T-cell (primary cell): Measurements from ENCODE around the gene UNC5C. TPM values are rescaled to one million over a fixed set of nuclear protein-coding genes. Genes with fewer than 3 reads are reported as not detected.

Experiments
- ATAC-seq, 4 experiments: fragments of 200-7000 bp in 3 of 4; fragments of 150-1000 bp in 1 of 4; cut with Tn5 transposase; replicated peaks in 1 of 4; 1 replicate in 3 of 4; 2 replicates in 1 of 4; pipeline ENCODE4 v1.10.0; 2021; ENCODE audit warnings: moderate library complexity in 3 of 4, mild to moderate bottlenecking in 2 of 4, moderate number of reproducible peaks in 1 of 4
- CTCF ChIA-PET, 2 donors: fragments of 300-600 bp; sonication (Branson Sonifier 250); formaldehyde crosslinking; loops; one replicate each; lab custom pipeline; 2022; ENCODE audit warnings: antibody characterized with exemption in 2 of 2; lab: Charles Lee
- POLR2A ChIA-PET, 2 donors: fragments of 300-600 bp; sonication (Branson Sonifier 250); formaldehyde crosslinking; loops; one replicate each; lab custom pipeline; 2022; ENCODE audit warnings: antibody characterized with exemption in 2 of 2; lab: Charles Lee
- DNase-seq, 35 experiments: peaks; one replicate each; pipeline versions ENCODE4 v3.0.0 to v3.0.0-alpha.2; 2013 to 2023
- H3K27ac ChIP-seq: one replicate; pipeline ENCODE4 v1.5.1; 2013; ENCODE audit warnings: low read length
- H3K27me3 ChIP-seq, 2 experiments: replicated peaks in 1 of 2; 1 replicate in 1 of 2; 2 replicates in 1 of 2; pipeline versions ENCODE4 v1.6.1 to v1.7.0; 2013; ENCODE audit warnings: low read length in 1 of 2, mixed read lengths in 1 of 2; ENCODE audit not compliant: control insufficient read depth in 2 of 2, insufficient read depth in 2 of 2; ENCODE audit errors: extremely low read depth in 1 of 2
- H3K36me3 ChIP-seq, 2 donors: 1 replicate in 1 of 2; 2 replicates in 1 of 2; pipeline versions ENCODE4 v1.6.1 to v1.7.0; 2013; ENCODE audit warnings: low read length in 1 of 2; ENCODE audit not compliant: control insufficient read depth in 2 of 2, insufficient read depth in 1 of 2; ENCODE audit errors: extremely low read depth in 1 of 2
- H3K4me1 ChIP-seq, 2 experiments: 1 replicate in 1 of 2; 2 replicates in 1 of 2; pipeline versions ENCODE4 v1.6.1 to v1.7.0; 2013; ENCODE audit warnings: low read length in 2 of 2, mixed read lengths in 1 of 2; ENCODE audit not compliant: insufficient read depth in 2 of 2, control insufficient read depth in 1 of 2; ENCODE audit errors: extremely low read depth in 1 of 2
- H3K4me3 ChIP-seq, 2 donors: 1 replicate in 1 of 2; 2 replicates in 1 of 2; pipeline versions ENCODE4 v1.5.1 to v1.7.0; 2013; ENCODE audit warnings: mild to moderate bottlenecking in 2 of 2, low read length in 1 of 2, moderate library complexity in 1 of 2; ENCODE audit not compliant: control insufficient read depth in 1 of 2; ENCODE audit errors: extremely low read depth in 1 of 2
- H3K9me3 ChIP-seq: 2 replicates; pipeline ENCODE4 v1.7.0; 2013
- H3K27ac Mint-ChIP-seq, 2 donors: one replicate each; pipeline ENCODE4 v1.8.0; 2020 to 2021; ENCODE audit warnings: mild to moderate bottlenecking in 2 of 2, mixed read lengths in 2 of 2
- H3K27me3 Mint-ChIP-seq, 2 donors: one replicate each; pipeline ENCODE4 v1.8.0; 2021 to 2022; ENCODE audit warnings: mixed read lengths in 2 of 2
- H3K36me3 Mint-ChIP-seq: one replicate; pipeline ENCODE4 v1.8.0; 2021; ENCODE audit warnings: mixed read lengths
- H3K4me1 Mint-ChIP-seq, 3 donors: one replicate each; pipeline ENCODE4 v1.8.0; 2020 to 2022; ENCODE audit warnings: mixed read lengths in 3 of 3, mild to moderate bottlenecking in 1 of 3
- H3K4me3 Mint-ChIP-seq, 3 donors: one replicate each; pipeline ENCODE4 v1.8.0; 2020 to 2022; ENCODE audit warnings: mild to moderate bottlenecking in 3 of 3, mixed read lengths in 3 of 3, moderate library complexity in 3 of 3
- H3K9me3 Mint-ChIP-seq, 3 donors: one replicate each; pipeline ENCODE4 v1.8.0; 2020 to 2022; ENCODE audit warnings: mixed read lengths in 3 of 3
- WGBS: methylation state at CpG from one replicate; pipeline ENCODE4 v1.1.5; 2013; ENCODE audit warnings: missing lambda C conversion rate; ENCODE audit not compliant: insufficient coverage; 5-methylcytosine and 5-hydroxymethylcytosine counted together
- total RNA-seq, 35 experiments: library from RNA in 6 of 35; stranded (reverse) in 6 of 35; fragments of 120-200 nt in 1 of 35; gene quantifications; one replicate each; pipeline versions ENCODE4 v1.2.1 to v1.2.4 and lab custom pipeline; 2013 to 2026

Gene UNC5C
- total RNA-seq, 5 donors from 2014 or later (not counting 1 experiment from before 2014, with no cell fraction given) = not detected

GRCh38 chr4:95255396-95256107 lies 293.2 kb downstream of the UNC5C start:
- Mint-ChIP-seq H3K9me3 (no peaks in the 10 kb centered on the region), H3K4me1 (no peaks in the 10 kb centered on the region), H3K36me3 (no peaks in the 10 kb centered on the region), H3K4me3 (no peak overlapping the region), H3K27ac (no peak overlapping the region), H3K27me3 (no peaks in the 10 kb centered on the region)
- no peaks in the 10 kb centered on the region for H3K4me1 ChIP-seq
- WGBS = 85% methylated on average over 8 of the region's 8 CpGs
- DNase-seq (no peak), ATAC-seq (no peak)
- POLR2A ChIA-PET = no interaction called here
- no peaks in the 10 kb centered on the region for H3K9me3 ChIP-seq
- H3K27me3 ChIP-seq = no peaks in the 10 kb centered on the region
- CTCF ChIA-PET = no interaction called here
- H3K27ac ChIP-seq = no peak overlapping the region
- H3K36me3 ChIP-seq = no peaks in the 10 kb centered on the region
- no peak overlapping the region for H3K4me3 ChIP-seq

GRCh38 chr4:95251568-95251967 lies 297.2 kb downstream of the UNC5C start:
- POLR2A ChIA-PET = no interaction called here
- Mint-ChIP-seq H3K27ac (no peak overlapping the region), H3K9me3 (no peaks in the 10 kb centered on the region), H3K36me3 (no peaks in the 10 kb centered on the region), H3K4me1 (no peaks in the 10 kb centered on the region), H3K4me3 (no peak overlapping the region), H3K27me3 (no peaks in the 10 kb centered on the region)
- CTCF ChIA-PET = no interaction called here
- Histone ChIP-seq H3K9me3 (no peaks in the 10 kb centered on the region), H3K27me3 (no peaks in the 10 kb centered on the region), H3K4me1 (no peaks in the 10 kb centered on the region), H3K27ac (no peak overlapping the region), H3K36me3 (no peaks in the 10 kb centered on the region), H3K4me3 (no peak overlapping the region)
- no peak for ATAC-seq
- no CpG with 5 or more reads among the region's 2 CpGs for WGBS
- no peak for DNase-seq

GRCh38 chr4:95250544-95251137 lies 298.1 kb downstream of the UNC5C start:
- H3K27ac ChIP-seq = no peak overlapping the region
- no peaks in the 10 kb centered on the region for H3K9me3 ChIP-seq
- ATAC-seq (no peak), DNase-seq (no peak)
- no peaks in the 10 kb centered on the region for H3K36me3 ChIP-seq
- H3K27me3 Mint-ChIP-seq = no peaks in the 10 kb centered on the region
- H3K4me3 ChIP-seq = no peak overlapping the region
- H3K27ac Mint-ChIP-seq = no peak overlapping the region
- no peaks in the 10 kb centered on the region for H3K4me1 ChIP-seq
- no peaks in the 10 kb centered on the region for H3K36me3 Mint-ChIP-seq
- H3K9me3 Mint-ChIP-seq = no peaks in the 10 kb centered on the region
- ChIA-PET POLR2A (no interaction called here), CTCF (interaction anchor here in 1 of 2 donors (0.5 kb wide), 1 partner anchor 53 kb away, joined by 4 read pairs; no protein-coding TSS in a partner anchor)
- no peaks in the 10 kb centered on the region for H3K27me3 ChIP-seq
- H3K4me1 Mint-ChIP-seq = no peaks in the 10 kb centered on the region
- no CpG with 5 or more reads among the region's 7 CpGs for WGBS
- no peak overlapping the region for H3K4me3 Mint-ChIP-seq

GRCh38 chr4:95249426-95250021 lies 299.2 kb downstream of the UNC5C start:
- no peaks in the 10 kb centered on the region for H3K27me3 ChIP-seq
- WGBS = no CpG with 5 or more reads among the region's 3 CpGs
- CTCF ChIA-PET = interaction anchor here in 1 of 2 donors (0.6 kb wide), 1 partner anchor 663 kb away, joined by 5 read pairs; no protein-coding TSS in a partner anchor
- Mint-ChIP-seq H3K27ac (no peak overlapping the region), H3K9me3 (no peaks in the 10 kb centered on the region), H3K36me3 (no peaks in the 10 kb centered on the region), H3K4me3 (no peak overlapping the region), H3K27me3 (peaks cover 0 to 2% of the 10 kb centered on the region in 2 donors), H3K4me1 (no peaks in the 10 kb centered on the region)
- POLR2A ChIA-PET = no interaction called here
- no peaks in the 10 kb centered on the region for H3K9me3 ChIP-seq
- ATAC-seq = no peak
- no peak for DNase-seq
- H3K4me3 ChIP-seq = no peak overlapping the region
- H3K4me1 ChIP-seq = no peaks in the 10 kb centered on the region
- no peak overlapping the region for H3K27ac ChIP-seq
- no peaks in the 10 kb centered on the region for H3K36me3 ChIP-seq

- no peak overlapping the region for H3K27ac Mint-ChIP-seq
- POLR2A ChIA-PET = no interaction called here
These were observed 299.9 kb downstream of the UNC5C start for GRCh38 chr4:95248720-95249425.

GRCh38 chr4:95243892-95244291 lies 304.9 kb downstream of the UNC5C start:
- CTCF ChIA-PET = no interaction called here
- POLR2A ChIA-PET = no interaction called here
- no peak for ATAC-seq
- WGBS = no CpG with 5 or more reads among the region's 1 CpG
- peaks cover 0 to 6% (median 2%) of the 10 kb centered on the region in 3 donors for H3K9me3 Mint-ChIP-seq
- H3K9me3 ChIP-seq = no peaks in the 10 kb centered on the region
- no peaks in the 10 kb centered on the region for H3K36me3 ChIP-seq
- no peak overlapping the region for H3K27ac Mint-ChIP-seq
- no peaks in the 10 kb centered on the region for H3K27me3 ChIP-seq
- no peaks in the 10 kb centered on the region for H3K36me3 Mint-ChIP-seq
- no peak for DNase-seq
- no peak overlapping the region for H3K27ac ChIP-seq
- no peak overlapping the region for H3K4me3 Mint-ChIP-seq
- H3K4me3 ChIP-seq = no peak overlapping the region
- H3K27me3 Mint-ChIP-seq = peaks cover 0 to 2% of the 10 kb centered on the region in 2 donors
- H3K4me1 Mint-ChIP-seq = no peaks in the 10 kb centered on the region
- H3K4me1 ChIP-seq = no peaks in the 10 kb centered on the region

More at GRCh38 chr4:95248720-95249425, 299.9 kb downstream of the UNC5C start:
- H3K27ac ChIP-seq = no peak overlapping the region
- no peaks in the 10 kb centered on the region for H3K9me3 ChIP-seq
- no peak for ATAC-seq
- H3K36me3 Mint-ChIP-seq = no peaks in the 10 kb centered on the region
- no peak overlapping the region for H3K4me3 ChIP-seq
- CTCF ChIA-PET = interaction anchor here in 1 of 2 donors (0.6 kb wide), 1 partner anchor 662 kb away, joined by 5 read pairs; no protein-coding TSS in a partner anchor
- H3K27me3 Mint-ChIP-seq = peaks cover 0 to 2% of the 10 kb centered on the region in 2 donors
- H3K9me3 Mint-ChIP-seq = no peaks in the 10 kb centered on the region
- no peaks in the 10 kb centered on the region for H3K4me1 Mint-ChIP-seq
- no peak overlapping the region for H3K4me3 Mint-ChIP-seq
- no peaks in the 10 kb centered on the region for H3K27me3 ChIP-seq
- WGBS = no CpG with 5 or more reads among the region's 1 CpG
- no peak for DNase-seq
- H3K4me1 ChIP-seq = no peaks in the 10 kb centered on the region
- H3K36me3 ChIP-seq = no peaks in the 10 kb centered on the region
